Activated CD4-positive, alpha-beta T cell treated with anti-CD3 and anti-CD28 coated beads, Interleukin-2, amount 50 U/mL, for 1 hour (primary cell): ENCODE measurements around the gene ST14.

Experiments used
- DNase-seq: peaks from one replicate; pipeline ENCODE4 v3.0.0-alpha.2; 2020

ST14 gene

DNA sequence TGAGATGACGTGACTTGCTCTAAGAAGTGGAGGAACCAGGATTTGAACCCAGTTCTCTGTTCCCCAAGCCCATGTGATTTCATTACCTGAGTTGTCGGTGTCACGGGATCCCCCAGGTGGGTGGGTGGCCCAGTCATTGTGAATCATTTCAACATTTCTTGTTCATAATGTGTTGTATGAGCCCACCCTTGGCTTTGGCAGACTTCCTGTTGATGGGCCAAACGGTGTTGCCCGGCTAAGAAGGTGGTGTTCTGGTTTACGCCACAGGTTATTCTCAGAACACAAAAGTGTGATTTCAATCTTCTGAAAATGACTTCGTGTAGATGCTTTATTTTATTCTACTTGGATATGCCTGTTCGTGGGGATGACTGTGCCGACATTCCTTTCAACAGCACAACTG is 21.6 kb upstream of the ST14 start:
- DNase-seq, result no peak

DNA sequence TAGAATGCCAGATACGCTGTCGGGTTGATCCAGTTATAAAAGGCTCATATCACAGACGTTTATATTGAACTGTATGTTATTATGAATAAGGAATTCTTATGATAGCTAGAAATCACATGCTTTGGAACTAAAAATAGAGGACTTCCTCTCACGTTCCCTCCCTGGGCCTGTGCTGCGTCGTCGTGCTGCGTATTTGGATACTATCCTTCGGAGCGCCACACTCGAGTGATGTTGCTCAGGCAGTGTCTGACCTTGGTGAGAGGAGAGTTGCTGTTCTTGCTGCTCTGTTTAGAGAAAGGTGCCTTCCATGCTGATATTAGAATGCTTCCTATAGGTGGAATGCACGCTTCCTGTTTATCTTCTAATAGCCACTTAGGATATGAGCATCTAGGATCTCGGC is 20.2 kb upstream of the ST14 start:
- DNase-seq, result no peak

DNA sequence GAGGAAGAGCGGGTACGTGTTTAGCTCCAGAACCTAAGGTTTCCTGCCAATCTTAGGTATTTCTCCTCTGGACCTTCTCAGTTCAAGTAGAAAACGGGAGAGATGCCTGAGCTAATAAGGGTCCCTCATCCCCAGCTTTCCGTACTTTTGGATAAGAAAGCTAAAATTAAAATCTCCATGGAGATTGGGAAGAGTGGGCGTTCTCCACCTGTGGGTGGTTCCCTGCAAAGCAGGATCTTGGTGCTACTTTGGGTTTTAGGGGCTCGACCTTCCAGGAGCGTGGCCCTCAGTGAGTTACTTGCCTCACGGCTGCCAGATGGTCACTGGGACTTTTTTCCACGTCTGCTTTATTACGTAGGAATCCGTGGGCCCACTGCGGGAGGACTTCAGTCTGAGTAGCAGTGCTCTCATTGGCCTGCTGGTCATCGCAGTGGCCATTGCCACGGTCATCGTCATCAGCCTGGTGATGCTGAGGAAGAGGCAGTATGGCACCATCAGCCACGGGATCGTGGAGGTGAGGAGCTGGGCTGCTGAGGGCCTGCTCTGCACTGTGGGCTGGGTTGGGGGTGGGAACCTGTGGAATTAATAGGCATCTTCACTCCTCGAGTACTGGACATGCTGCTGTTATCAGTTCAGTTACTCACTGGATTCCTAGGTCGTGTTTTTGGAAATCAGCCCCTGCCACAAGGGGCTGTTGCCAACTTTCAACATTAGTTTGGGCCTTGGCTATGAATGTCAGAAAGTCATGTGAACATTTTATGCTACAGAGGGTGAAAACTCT is 17.8 kb upstream of the ST14 start:
- DNase-seq, result no peak

DNA sequence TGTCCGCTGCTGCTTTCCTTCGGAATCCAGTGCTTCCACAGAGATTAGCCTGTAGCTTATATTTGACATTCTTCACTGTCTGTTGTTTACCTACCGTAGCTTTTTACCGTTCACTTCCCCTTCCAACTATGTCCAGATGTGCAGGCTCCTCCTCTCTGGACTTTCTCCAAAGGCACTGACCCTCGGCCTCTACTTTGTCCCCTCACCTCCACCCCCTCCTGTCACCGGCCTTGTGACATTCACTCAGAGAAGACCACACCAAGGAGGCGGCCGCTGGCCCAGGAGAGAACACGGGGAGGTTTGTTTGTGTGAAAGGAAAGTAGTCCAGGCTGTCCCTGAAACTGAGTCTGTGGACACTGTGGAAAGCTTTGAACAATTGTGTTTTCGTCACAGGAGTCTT is 15.4 kb upstream of the ST14 start:
- no peak for DNase-seq

DNA sequence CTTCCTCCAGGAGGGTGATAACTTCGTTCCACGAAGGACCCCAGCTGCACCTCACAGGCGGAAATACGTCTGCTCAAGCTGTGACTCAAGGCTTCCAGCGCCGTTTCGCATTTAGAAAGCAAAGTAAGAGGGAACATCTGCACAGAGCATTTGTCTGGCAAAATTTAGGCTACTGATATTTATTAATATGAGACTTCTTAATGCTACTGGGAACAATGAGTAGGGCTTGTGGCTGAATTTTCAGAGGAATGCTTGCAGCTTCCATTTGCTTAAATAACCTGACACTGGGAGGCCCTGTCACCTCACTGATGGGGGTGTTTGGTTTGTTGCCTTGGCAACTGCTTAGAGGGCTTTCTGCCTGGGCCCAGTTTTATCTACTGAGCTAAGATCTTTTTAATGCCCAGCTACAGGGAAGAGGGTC is 14.7 kb upstream of the ST14 start:
- DNase-seq, result no peak

DNA sequence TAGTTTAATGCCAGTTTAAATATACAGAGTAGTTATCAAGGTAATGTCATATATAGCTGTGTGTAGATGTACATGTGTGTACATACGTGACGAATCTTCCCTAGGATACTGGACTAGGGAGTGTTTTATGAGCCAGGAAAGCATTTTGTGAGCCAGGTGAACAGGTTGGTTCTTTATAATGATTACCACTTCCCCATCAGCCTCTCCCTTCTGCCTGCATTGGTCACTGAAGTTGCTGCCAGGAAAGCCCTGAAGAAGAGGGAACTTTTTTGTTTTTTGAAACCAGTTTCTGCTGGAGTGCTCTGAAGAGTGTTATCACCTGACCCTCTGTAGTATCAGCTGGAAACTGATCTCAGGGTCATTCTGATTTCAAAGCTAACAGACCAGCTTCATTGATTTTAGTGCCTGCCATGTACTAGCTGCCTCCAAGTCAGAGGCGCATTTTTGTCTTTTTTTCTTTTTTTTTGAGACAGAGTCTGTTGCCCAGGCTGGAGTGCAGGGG is 14.2 kb upstream of the ST14 start:
- DNase-seq, result no peak

DNA sequence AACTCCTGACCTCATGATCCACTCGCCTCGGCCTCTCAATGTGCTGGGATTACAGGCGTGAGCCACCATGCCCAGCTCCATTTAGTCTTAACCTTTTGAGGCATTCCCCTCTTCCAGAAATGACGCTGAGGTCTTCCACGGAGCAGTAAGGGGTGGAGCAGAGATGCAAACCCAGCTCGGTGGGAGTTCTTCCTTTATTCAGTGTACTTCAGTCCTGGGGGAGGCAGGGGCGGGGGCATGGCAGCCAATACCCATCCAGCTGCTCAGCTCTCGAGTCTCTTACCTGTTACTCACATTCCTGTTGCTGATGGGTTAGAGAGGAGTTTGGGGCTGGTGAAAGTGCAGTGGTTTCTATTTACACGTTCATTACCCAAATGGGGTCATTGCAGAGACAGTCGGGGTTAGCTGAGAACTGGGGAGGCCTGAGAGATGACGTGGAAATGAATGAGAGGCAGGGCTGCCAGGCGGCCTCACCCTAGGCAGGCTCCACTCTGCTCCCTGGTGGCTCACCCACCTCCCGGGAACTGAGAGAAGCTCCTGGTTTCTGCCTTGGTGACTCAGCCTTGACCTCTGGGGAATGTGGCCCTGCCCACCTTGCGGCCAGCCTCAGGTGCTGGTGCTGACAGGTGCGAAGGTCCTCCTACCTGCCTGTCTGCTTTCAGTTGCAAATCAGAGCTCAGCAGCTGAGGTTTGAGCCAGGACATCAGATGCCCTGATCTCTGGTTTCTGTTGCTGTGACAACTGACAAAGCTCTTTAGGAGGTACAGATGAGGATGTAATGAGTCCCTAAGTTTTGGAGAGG is 13.4 kb upstream of the ST14 start:
- no peak for DNase-seq

DNA sequence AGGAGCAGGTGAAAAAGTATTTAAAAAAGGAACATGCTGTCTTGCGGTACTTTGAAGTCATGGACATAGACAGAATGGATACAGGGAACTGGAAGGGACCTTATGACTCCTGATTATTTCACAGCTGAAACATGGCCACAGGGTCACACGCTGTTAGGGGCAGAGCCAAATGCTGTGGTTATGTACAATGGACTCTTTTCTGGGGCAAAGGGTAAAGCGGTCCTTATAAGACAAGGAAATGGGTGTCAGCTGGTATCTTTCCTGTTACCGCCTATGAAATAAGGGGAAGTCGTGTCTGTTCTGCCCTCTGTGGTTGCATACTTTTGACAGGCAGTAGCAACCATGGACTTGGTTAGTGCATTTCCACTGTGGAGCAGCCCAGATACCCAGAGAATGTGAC is 12.8 kb upstream of the ST14 start:
- no peak for DNase-seq

DNA sequence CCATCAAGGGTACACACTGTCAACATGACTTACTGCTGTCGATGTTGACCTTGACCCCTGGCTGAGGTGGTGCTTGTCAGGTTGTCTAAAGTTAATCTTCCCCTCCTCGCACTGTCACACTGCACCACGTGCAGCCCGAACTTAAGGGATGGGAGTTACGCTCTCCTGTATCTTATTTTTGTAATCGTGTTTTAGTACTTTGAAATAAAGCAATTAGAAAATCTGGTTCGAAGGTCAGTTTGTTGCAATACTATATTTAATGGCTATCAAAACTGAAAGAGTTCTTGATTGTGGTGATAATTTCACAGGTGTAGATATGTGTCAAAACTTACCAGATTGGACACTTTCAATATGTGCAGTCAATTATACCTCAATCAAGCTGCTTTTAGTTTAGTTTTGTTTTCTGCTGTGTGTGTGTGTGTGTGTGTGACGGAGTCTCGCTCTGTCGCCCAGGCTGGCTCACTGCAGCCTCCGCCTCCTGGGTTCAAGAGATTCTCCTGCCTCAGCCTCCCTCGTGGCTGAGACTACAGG is 10.7 kb upstream of the ST14 start:
- no peak for DNase-seq

DNA sequence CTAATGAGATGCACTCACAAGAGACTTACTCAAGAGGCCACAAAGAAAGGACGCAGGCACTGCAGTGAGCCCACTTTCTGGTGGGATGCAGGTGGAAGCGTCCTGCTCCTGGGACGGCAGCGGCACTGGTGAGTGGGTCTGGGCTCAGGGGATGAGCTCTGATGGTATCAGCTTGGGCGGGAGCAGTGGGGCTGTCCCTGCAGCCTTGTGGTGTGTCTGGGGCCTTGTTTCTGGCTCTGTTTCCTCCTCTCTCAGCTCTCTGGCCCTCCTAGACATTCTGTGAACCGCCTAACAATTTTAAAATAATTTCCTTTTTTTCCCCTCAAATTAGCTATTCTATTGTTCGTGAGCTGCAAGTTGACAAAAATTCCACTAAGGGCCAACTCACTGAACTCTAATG is 8.8 kb upstream of the ST14 start:
- DNase-seq, result no peak

DNA sequence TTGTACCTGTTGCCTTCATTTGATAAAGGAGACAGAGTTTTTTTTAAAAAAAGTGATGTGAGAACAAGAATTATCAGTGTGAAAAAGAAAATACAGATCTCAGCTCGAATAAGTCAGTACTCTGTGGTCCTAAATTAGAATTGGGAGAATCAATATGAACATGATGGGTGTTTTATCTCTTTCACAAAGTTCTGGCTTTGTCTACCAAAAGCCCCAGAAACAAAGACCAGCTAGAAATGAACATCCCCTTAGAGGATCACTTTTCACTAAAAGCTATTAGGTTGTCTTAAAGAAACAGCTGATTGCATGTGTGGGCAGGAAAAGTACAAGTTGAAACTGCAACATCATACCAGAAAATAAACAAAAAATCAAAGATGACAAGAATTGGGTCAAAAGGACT is 8.4 kb upstream of the ST14 start:
- no peak for DNase-seq

DNA sequence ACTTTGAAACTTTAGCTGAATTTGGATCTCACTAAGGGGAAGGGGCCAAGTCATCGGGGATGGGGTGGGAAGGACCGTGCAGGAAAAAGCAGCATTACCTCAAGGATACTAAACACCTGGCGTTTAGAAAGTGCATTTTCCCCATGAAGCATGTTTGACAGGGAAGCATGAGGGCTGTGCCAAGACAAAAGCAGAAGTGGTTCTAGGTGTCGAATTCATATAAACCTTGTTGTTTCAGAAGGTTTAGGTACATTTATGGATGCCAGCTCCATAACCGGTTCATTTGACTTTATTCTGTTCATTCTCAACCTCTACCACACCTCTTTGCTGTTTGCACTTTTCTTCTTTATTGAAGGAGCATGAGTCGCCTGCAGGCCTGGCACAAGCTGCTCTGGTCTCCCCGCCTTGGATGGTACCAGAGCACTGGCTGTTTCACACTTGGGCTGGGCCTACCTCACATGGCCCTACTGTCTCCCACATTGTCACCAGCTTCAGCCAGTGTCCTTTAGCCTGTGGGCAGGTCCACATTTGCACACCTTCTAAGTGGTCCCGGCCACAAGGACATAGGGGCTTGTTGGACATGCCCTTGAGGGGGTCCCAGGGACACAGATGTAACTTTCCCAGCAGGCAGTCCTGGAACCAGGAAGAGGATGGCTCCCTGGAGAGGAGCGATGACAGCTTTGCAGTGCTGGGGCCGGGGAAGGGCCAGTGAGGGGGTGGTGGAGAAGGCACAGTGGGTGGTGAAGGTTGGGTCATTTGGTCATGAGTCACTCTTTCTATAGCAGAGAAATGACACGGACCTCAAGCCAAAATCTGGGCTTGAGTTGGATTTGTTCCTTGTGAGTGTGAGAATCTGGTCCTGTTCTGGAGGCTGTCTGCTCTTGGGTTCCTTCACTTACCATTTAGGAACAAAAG is 3.2 kb upstream of the ST14 start:
- DNase-seq, result no peak

DNA sequence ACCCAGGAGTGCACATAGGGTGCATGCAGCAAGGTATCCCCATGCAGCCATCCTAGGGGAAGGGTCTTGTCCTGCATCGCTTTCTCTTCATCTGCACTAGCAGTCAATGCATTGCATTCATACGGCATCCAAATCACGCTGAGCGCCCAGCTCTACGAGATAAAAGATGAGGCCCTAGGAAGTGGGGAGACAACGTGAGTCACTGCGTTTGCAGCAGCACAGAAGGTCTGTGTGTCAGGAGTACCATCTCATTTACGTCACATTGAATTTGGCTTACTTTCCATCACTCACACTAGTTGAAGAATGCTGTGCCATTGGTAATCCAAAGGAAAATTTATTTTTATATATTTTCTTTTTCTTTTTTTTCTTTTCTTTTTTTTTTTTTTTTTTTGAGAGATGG is 2.5 kb upstream of the ST14 start:
- no peak for DNase-seq

DNA sequence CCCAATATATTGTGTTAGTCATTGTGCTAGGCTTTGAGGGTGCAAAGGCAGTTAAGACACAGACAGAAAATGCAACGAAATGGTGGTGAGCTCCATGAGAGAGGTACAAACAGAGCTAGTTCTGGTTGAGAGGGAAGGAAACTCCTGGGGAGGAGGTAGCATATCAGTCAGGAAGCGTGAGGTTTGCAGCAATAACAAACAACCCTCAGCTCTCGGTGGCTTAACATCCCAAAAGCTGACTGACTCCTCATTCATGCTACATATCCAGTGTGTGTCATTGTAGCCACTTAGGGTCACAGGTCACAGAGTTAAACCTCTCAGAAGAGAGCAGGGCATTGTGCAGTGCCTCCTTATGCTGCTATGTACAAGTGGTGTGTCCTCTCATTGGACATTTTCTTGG is 1.7 kb upstream of the ST14 start:
- no peak for DNase-seq

DNA sequence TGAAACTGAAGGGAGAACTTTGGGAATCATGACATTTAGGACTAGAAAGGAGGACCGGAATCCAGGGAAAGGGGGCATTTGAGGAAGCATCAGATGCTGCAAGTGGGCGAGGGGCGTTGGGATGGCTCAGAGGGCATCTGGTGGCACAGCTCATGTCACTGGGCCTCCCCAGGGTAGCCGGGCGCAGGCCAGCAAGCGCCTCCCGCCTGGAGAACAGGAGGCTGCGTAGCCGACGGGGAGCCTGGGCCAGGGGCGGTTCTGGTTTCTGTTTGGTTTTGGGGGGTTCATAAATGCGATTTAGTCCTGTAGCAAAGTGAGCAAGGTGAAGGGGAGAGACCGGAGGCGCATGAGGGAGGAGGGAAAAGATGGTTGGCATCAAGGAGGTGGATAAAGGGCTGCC is 443 bp upstream of the ST14 start:
- DNase-seq, result no peak

DNA sequence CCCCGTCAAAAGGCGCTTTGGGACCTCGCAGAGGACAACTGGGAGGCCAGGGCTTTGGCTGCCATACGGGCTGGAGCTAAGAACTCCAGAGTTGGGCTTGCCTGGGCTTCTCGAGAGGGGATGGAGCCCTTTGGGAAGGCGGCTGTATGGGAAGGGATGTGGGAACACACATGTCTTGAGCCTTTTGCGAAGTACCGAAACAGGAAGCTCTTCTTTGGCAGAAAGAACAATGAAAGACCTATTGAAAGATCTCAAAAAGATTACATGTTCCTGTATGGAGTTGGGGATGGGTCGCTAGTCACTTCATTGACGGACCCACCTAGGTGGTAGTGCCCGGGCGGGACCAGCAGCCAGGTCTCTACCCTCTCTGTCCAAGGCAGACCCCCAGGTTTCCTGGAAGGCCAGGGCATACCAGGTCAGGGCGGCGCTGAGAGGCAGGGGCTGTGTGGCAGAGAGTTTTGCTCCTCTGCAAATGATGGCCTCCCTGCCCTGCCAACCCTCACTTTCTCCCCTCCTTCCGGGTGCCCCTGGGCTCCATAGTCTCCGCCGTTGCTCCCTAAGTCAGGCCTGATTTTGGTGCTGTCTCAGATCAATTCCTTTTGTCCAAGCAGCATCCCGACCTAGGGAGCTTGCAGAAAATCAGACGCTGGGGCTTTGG is 1.0 kb downstream of the ST14 start:
- DNase-seq, result no peak

DNA sequence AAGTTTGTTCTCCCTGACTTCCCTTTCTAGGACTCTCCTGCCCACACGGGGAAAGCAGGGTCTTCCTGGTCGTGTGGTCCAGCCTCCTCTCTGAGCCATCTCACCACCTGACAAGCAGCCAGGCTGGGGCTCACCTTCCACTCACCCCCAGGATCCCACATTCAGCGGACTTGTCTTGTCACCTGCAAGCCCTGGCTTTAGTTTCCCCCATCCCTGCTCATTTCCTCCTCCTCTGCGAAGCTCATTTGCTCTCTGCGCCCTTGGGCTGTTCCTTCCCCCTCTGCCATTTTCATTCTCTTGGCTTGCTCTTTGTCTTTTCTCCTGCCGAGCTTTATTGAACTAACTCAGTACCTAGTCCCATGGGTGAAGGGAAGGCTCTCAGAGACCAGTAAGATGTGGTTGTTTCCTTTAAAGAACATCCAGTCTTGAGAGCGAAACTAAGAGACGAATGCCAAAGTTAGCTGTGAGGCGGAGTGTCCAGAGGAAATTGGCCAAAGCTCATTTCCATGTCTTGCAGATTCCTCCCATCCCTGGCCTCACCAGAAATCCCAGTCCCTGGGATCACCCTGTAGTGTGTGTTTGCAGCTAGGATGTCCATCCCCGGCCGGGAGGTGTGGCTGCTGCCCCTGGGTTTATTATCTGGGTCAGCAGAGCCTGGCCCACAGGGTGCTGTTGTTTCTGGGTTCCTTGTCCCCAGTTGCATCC is 2.0 kb downstream of the ST14 start:
- no peak for DNase-seq

DNA sequence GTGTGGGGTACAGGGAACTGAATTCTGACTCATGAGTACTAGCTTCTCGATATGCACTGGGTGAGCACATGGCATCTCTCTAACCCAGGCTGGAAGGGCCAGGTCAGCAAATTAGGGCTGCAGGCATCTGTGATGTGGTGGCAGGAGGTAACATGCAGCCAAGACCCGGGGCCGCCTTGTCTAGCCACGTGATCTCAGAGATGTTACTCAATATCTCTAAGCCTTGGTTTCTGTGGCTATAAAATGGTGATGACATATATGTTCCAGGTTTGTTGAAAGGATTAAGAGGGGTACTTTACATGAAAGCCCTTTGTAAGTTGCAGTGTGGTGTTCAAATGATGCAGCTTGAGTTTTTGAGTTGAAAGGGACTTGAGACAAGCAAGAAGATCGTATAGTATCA is 3.2 kb downstream of the ST14 start:
- DNase-seq, result no peak

DNA sequence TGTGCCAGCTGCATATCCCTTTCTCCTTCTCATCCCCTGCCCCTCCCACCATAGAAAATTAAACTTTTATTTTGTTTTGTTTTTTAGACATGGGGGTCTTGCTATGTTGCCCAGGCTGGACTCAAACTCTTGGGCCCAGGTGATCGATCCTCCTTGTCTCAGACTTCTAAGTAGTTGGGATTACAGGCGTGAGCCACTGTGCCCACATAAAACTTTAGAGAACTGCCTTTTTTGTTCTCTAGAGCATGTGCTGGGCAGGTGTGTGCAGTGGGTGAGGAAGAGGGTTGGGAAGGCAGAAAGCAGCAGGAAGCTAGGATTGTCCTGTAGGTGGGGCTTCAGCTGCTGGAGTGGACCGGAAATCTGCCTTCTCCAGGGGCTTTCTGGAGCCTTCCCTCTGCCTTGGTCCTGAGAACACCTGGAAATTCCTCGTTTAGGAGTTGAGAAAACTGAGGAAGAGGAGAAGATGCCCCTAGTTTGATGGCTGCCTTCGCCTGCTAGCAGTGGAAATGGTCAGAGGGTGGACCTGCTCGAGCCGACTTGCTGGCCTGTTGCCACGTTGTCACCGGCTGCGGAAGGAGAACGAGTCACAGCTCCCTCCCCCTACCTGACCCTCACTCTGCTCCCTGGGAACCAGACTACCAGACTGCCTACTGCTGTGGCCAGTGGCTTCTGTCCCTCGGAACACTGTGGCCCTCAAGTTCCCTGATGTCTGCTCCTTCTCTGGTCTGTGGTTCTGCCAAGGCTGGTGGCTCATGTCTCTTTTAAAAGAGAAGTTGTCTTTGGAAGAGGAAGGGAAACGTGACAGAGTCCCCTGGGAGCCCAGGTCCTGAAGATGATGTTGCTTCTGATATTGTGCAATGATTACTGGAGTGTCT is 4.0 kb downstream of the ST14 start:
- DNase-seq, result no peak

DNA sequence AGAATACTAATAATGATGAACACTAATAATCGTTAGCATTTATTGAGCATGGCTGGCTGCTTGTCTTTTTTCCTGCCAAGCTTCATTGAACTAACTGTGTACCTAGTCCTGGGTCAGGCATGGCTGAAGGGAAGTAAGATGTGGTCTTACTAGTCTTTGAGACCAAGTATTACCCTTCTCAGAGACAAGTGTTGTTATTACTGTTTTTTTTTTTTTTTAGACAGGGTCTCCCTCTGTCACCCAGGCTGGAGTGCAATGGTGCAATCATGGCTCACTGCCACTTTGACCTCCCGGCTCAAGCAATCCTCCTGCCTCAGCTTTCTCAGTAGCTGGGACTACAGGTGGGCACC is 4.6 kb downstream of the ST14 start:
- DNase-seq, result no peak
